DOHH2 (cell line): ENCODE measurements around the gene ABHD14A.

ENCODE experiments used
- EZH2phosphoT487 ChIP-seq: fragments of 200-600 bp; sonication (generic); IDR thresholded peaks from 2 replicates; pipeline ENCODE4 v1.6.1; 2017; ENCODE audit warnings: borderline replicate concordance, mild to moderate bottlenecking, antibody characterized with exemption, low read length, moderate library complexity, mixed read lengths
- TF ChIP-seq, protein P1 (sequence below): fragments of 200-600 bp; sonication (generic); IDR thresholded peaks from one replicate; pipeline ENCODE4 v1.5.1; 2014; ENCODE audit warnings: antibody characterized with exemption, mild to moderate bottlenecking, low read depth, low read length; ENCODE audit not compliant: poor library complexity, severe bottlenecking

DNA sequence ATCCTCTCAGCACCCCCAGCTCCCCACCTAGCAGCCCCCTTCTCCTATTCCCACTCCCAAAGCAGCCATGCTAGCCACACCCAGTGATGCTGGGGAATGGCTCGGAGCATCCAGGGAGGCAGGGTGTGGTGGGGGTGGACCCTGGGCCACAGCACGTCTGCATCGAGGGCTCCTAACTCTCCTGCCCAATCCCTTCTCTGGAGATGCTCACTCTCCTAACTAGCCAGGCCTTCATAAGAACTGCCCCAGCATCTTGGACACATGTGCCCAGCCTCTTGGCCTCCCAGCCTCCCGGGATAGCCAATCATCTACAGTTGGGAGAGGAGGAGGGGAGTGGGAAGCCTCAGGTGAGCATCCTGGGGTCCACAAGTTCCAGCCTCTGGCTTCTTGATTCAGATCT is 10.3 kb upstream of the ABHD14A start:
- TF ChIP-seq, protein P1, sequence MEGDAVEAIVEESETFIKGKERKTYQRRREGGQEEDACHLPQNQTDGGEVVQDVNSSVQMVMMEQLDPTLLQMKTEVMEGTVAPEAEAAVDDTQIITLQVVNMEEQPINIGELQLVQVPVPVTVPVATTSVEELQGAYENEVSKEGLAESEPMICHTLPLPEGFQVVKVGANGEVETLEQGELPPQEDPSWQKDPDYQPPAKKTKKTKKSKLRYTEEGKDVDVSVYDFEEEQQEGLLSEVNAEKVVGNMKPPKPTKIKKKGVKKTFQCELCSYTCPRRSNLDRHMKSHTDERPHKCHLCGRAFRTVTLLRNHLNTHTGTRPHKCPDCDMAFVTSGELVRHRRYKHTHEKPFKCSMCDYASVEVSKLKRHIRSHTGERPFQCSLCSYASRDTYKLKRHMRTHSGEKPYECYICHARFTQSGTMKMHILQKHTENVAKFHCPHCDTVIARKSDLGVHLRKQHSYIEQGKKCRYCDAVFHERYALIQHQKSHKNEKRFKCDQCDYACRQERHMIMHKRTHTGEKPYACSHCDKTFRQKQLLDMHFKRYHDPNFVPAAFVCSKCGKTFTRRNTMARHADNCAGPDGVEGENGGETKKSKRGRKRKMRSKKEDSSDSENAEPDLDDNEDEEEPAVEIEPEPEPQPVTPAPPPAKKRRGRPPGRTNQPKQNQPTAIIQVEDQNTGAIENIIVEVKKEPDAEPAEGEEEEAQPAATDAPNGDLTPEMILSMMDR = no peak
- TF ChIP-seq EZH2phosphoT487 = no peak
